Stimulated activated CD8-positive, alpha-beta memory T cell treated with anti-CD3 and anti-CD28 coated beads, Interleukin-12 subunit alpha, Interleukin-12 subunit beta, amount 100 ng/mL, for 24 hours (primary cell): ENCODE results near the gene SPOCD1.

Experiments used
- DNase-seq: peaks from one replicate; pipeline ENCODE4 v3.0.0-alpha.2; 2020; ENCODE audit errors: extremely low read depth

SPOCD1 gene

DNA sequence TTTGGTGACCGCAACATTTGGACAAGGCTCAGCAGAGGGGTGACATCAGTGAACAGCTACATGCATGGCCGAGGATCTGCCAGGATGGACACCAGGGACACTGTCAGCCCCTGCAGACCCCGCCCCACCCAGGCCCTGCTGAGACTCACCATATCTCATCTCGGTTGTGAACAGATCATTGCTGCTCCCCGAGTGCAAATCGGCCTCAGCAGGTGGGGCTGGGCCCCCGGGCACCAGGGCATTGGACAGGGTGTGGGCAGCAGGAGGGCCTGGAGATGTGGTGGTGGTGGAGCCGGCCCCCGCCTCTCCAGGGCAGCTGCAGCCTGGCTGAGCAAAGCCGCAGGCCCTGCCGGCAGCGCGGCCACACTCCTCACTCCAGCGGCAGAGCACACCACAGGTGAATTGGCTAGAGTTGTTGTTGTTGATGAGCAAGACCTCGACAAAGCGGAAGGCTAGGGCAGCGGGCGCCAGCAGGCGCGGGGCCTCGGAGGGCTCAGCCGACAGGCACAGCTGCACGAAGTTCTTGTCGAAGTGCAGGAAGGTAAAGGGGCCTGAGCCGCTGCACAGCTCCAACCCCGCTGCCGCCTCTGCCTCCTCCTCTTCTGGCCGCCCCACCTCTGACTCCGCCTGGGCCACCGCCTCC, 59.9 kb downstream of the SPOCD1 start:
- no peak for DNase-seq

- DNase-seq = no peak
These were observed 60.6 kb downstream of the SPOCD1 start for GRCh38 chr1:31755197-31755611.

- DNase-seq = no peak
These were observed 61.4 kb downstream of the SPOCD1 start for GRCh38 chr1:31754397-31754796.

GRCh38 chr1:31753707-31754349, 62.0 kb downstream of the SPOCD1 start:
- DNase-seq = no peak

- DNase-seq = no peak
These were observed 62.8 kb downstream of the SPOCD1 start for GRCh38 chr1:31752952-31753475.

GRCh38 chr1:31752258-31752657, 63.6 kb downstream of the SPOCD1 start:
- DNase-seq = no peak

GRCh38 chr1:31751822-31752241, 64.0 kb downstream of the SPOCD1 start:
- no peak for DNase-seq

GRCh38 chr1:31750858-31751510, 64.8 kb downstream of the SPOCD1 start:
- DNase-seq = no peak

GRCh38 chr1:31749785-31750735, 65.8 kb downstream of the SPOCD1 start:
- DNase-seq = no peak

DNA sequence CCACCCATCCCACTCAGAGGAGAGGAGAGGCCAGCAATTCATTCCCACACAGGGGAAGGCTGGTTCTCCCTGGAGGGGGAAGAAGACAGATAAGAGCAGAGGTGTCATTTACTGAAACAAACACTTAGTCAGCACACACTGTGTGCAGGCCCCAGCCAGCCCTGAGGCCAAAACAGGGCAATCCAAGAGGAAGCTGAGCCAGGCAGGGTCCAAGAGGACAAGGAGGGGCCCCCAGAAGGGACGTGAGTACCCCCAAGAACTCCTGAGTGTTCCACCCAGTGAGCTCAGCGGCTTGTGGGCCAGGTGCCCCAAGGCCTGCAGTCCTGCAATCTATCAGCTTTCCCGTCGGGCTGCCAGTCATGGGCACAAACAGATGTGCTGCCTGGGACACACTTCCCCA, 67.5 kb downstream of the SPOCD1 start:
- no peak for DNase-seq

DNA sequence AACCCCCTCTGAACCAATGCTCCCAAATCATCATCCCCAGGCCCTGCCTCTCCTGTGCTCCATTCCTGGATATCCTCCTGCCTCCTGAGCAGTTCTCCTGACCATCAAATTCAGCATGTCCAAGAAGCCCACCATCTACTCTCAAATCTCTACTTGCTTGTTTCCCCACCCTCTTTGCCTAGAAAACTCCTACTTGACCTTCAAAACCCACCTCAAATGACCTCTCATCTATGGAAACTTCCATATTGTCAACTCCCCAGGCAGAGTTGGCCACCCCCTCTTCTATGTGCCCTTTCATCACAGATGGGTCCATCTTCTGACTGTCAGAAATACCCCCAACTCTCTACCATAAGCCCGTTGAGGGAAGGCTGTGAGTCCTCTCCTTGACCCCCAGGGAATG, 68.5 kb downstream of the SPOCD1 start:
- DNase-seq = no peak

DNA sequence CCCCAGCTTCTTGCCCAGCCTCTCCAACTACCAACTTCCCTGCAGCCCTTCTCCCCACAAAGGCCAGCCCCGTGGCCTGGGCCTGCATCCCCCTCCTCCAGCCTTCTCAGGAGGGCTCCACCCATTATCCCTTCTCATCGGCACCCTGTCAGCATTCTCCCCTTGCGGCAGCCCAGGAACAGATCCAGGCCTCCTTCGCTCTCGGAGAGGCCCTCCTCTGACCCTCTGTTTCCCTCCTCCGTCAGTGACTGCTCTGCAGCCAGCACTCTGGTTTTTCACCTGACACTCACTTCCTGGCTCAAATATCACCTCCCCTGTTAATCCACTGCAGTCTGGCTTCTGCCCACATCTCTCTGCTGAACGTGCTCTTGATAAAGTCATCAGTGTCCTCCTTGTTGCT, 69.1 kb downstream of the SPOCD1 start:
- DNase-seq = no peak

- no peak for DNase-seq
These were observed 69.7 kb downstream of the SPOCD1 start for GRCh38 chr1:31745946-31746670.

GRCh38 chr1:31745096-31745945, 70.5 kb downstream of the SPOCD1 start:
- no peak for DNase-seq

DNA sequence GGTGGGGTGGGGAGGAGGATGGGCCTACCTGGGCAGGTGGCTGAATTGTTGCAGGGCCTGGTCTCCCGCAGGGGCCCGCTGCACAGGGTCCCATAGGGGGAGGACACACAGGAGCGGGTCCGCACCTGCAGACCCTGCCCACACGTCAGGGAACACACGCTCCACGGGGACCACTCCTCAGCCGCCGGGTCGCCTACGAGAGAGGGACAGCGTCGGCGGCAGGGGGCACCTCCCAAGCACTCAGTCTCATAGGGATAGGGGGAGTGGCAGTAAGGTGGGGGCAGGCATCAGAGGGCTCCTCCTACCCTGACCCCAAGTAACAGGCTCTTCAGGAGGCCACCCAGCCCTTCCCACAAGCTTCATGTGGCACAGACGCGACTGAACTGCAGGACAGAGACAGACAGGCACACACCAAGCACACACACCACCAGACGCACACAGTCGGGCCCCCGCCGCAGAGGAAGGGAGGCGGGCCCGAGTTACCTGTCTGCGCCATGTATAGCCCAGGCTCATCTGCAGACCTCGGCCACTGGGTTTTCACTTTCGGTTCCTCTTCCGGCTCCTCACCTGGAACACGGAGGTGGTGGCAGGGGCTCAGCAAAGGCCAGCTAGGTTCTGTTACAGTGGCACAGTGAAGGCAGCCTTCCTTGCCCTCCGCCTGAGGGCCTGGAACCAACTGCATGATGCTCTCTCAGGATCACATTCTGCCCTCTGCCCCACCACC, 71.5 kb downstream of the SPOCD1 start:
- no peak for DNase-seq

- DNase-seq = no peak
These were observed 73.2 kb downstream of the SPOCD1 start for GRCh38 chr1:31742462-31743212.
